Panc1 (cell line): ENCODE measurements around the gene SLC25A24. TPM values are rescaled to one million over a fixed set of nuclear protein-coding genes. Genes with fewer than 3 reads are reported as not detected.

Experiments
- ATAC-seq: fragments of 200-7000 bp; cut with Tn5 transposase; 2 replicates; pipeline ENCODE4 v1.9.1; 2020; ENCODE audit warnings: mild to moderate bottlenecking, moderate library complexity
- BruUV-seq: library from RNA; stranded (reverse); fragments of 400-500 nt; replicated peaks from 2 replicates; lab custom pipeline; 2021; lab: Mats Ljungman, UMichigan
- CTCF ChIA-PET: fragments of 300-600 bp; sonication (Branson Sonifier 250); formaldehyde crosslinking; loops from one replicate; lab custom pipeline; 2022; ENCODE audit warnings: antibody characterized with exemption; lab: Charles Lee
- POLR2A ChIA-PET: fragments of 300-600 bp; sonication (Branson Sonifier 250); formaldehyde crosslinking; loops from one replicate; lab custom pipeline; 2022; ENCODE audit warnings: antibody characterized with exemption; lab: Charles Lee
- DNase-seq: peaks from one replicate; pipeline ENCODE4 v3.0.0-alpha.2; 2010; ENCODE audit warnings: low read depth, low spot score
- H3K27ac ChIP-seq: 2 replicates; pipeline ENCODE4 v1.5.1; 2011; ENCODE audit warnings: mild to moderate bottlenecking, low read length, inconsistent platforms
- H3K27me3 ChIP-seq: fragments of 200-500 bp; sonication (Bioruptor generic); 2 replicates; pipeline ENCODE4 v1.6.0; 2014; ENCODE audit warnings: low read length, inconsistent platforms; ENCODE audit not compliant: control insufficient read depth, insufficient read depth
- H3K36me3 ChIP-seq: fragments of 200-500 bp; sonication (Bioruptor generic); 2 replicates; pipeline ENCODE4 v1.5.1; 2014; ENCODE audit warnings: inconsistent platforms, mild to moderate bottlenecking, low read length, moderate library complexity; ENCODE audit not compliant: control insufficient read depth, insufficient read depth
- H3K4me1 ChIP-seq: 2 replicates; pipeline ENCODE4 v1.5.1; 2011; ENCODE audit warnings: inconsistent platforms, mild to moderate bottlenecking, low read length, moderate library complexity; ENCODE audit not compliant: control insufficient read depth, insufficient read depth
- H3K4me3 ChIP-seq, 2 experiments: 2 replicates each; pipeline ENCODE4 v1.5.1; 2011 to 2012; ENCODE audit warnings: low read depth in 2 of 2, low read length in 2 of 2, mild to moderate bottlenecking in 2 of 2, inconsistent platforms in 1 of 2, moderate library complexity in 1 of 2
- H3K9me3 ChIP-seq: fragments of 200-500 bp; sonication (Bioruptor generic); 2 replicates; pipeline ENCODE4 v1.5.1; 2014; ENCODE audit warnings: low read depth, mild to moderate bottlenecking, inconsistent platforms, low read length, moderate library complexity; ENCODE audit not compliant: control insufficient read depth, insufficient read depth
- POLR2AphosphoS5 ChIP-seq: IDR thresholded peaks from 2 replicates; pipeline ENCODE4 v1.6.1; 2012; ENCODE audit warnings: mild to moderate bottlenecking, low read depth, low read length, moderate library complexity
- REST ChIP-seq, 2 experiments: IDR thresholded peaks; 2 replicates each; pipeline ENCODE4 v1.6.1; 2011 to 2012; ENCODE audit warnings: low read depth in 2 of 2, control low read depth in 1 of 2, low read length in 1 of 2, mild to moderate bottlenecking in 1 of 2, moderate library complexity in 1 of 2; ENCODE audit not compliant: insufficient read depth in 1 of 2
- SIN3A ChIP-seq: IDR thresholded peaks from 2 replicates; pipeline ENCODE4 v1.6.1; 2012; ENCODE audit warnings: low read depth, mild to moderate bottlenecking, low read length, moderate library complexity, borderline replicate concordance; ENCODE audit not compliant: insufficient read depth
- TCF7L2 ChIP-seq: IDR thresholded peaks from 2 replicates; pipeline ENCODE4 v1.6.1; 2011; ENCODE audit warnings: mild to moderate bottlenecking, low read depth, low read length, inconsistent platforms
- in situ Hi-C: cut with HindIII; loops from 2 replicates; pipeline ENCODE4 v1.10.0; 2016; ENCODE audit warnings: low sequenced_read_pairs, low pct_unique_long_range_greater_than_20kb
- intact Hi-C: fragments of 100-400 bp; cut with micrococcal nuclease; formaldehyde crosslinking; loops from one replicate; pipeline ENCODE4 v1.10.0; 2022; ENCODE audit not compliant: unreplicated experiment
- total RNA-seq: library from RNA; stranded (reverse); gene quantifications from one replicate; pipeline ENCODE4 v1.2.1, GENCODE V29; 2021; ENCODE audit not compliant: unreplicated experiment
- TF ChIP-seq, protein P1 (sequence below): fragments of 450-650 bp; IDR thresholded peaks from 2 replicates; pipeline ENCODE4 v1.5.1; 2017; ENCODE audit warnings: mild to moderate bottlenecking

Gene SLC25A24
- total RNA-seq, 1 experiment from 2014 or later: 31.8 TPM

DNA sequence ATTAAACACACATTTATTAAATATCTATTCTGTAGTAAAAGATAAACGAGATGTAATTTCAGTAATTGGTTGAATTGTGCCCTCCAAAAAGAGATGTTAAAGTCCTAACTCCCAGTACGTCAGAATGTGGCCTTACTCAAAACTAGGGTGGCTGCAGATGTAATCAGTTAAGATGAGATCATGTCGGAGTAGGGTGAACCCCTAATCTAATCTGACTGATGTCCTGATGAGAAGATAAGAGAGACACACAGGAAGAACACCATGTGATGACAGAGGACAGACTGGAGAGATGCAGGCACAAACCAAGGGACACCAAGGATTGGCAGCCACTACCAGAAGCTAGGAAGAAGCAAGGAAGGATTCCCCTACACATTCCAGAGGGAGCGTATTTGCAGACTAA is 104.1 kb downstream of the SLC25A24 start:
- ChIA-PET CTCF (no interaction called here), POLR2A (no interaction called here)
- no peak for DNase-seq
- in situ Hi-C loops: no loop called here
- H3K4me3 ChIP-seq: no peak overlapping the region
- H3K27ac ChIP-seq: no peak overlapping the region
- no peaks in the 10 kb centered on the region for H3K4me1 ChIP-seq
- no peaks in the 10 kb centered on the region for H3K27me3 ChIP-seq
- no TSS peak for BruUV-seq
- H3K9me3 ChIP-seq: no peaks in the 10 kb centered on the region
- H3K36me3 ChIP-seq: no peaks in the 10 kb centered on the region
- TF ChIP-seq SIN3A (no peak), REST (IDR thresholded peaks at IDR 0.05; ENCODE audit: insufficient read depth in 1 of 2, low read depth in 2 of 2, low read length in 1 of 2) (no peak), POLR2AphosphoS5 (no peak), TCF7L2 (no peak)
- TF ChIP-seq, protein P1, sequence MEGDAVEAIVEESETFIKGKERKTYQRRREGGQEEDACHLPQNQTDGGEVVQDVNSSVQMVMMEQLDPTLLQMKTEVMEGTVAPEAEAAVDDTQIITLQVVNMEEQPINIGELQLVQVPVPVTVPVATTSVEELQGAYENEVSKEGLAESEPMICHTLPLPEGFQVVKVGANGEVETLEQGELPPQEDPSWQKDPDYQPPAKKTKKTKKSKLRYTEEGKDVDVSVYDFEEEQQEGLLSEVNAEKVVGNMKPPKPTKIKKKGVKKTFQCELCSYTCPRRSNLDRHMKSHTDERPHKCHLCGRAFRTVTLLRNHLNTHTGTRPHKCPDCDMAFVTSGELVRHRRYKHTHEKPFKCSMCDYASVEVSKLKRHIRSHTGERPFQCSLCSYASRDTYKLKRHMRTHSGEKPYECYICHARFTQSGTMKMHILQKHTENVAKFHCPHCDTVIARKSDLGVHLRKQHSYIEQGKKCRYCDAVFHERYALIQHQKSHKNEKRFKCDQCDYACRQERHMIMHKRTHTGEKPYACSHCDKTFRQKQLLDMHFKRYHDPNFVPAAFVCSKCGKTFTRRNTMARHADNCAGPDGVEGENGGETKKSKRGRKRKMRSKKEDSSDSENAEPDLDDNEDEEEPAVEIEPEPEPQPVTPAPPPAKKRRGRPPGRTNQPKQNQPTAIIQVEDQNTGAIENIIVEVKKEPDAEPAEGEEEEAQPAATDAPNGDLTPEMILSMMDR: no peak
- intact Hi-C loops: no loop called here
- no peak for ATAC-seq

DNA sequence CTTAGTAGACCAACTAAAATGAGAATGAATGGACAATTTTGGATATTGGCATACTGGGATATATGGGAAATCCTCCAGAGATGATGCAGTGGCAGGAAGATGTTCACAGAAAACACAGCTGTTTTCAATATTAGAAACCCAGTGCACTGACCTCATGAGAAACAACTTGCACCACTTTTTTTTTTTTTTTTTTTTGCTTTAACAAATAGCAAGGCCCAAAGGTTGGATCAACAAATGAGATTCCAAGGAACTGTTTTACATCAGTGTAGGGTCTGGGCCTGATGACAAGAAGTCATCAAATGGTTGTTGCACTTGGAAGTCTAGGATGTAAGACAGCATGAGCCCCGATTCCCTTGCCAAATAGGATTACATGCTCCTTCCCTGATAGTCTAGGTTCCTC is 110.7 kb downstream of the SLC25A24 start:
- TF ChIP-seq REST (IDR thresholded peaks at IDR 0.05; ENCODE audit: insufficient read depth in 1 of 2, low read depth in 2 of 2, low read length in 1 of 2) (no peak), TCF7L2 (no peak)
- TF ChIP-seq, protein P1: no peak
- ATAC-seq: no peak
- no peak for DNase-seq
- intact Hi-C loops (no loop called here), in situ Hi-C loops (no loop called here)
- H3K4me1 ChIP-seq: no peaks in the 10 kb centered on the region
- no peaks in the 10 kb centered on the region for H3K9me3 ChIP-seq
- POLR2A ChIA-PET: no interaction called here
- H3K36me3 ChIP-seq: no peaks in the 10 kb centered on the region
- no TSS peak for BruUV-seq
- H3K27ac ChIP-seq: no peak overlapping the region
- no peaks in the 10 kb centered on the region for H3K27me3 ChIP-seq
- CTCF ChIA-PET: no interaction called here
- H3K4me3 ChIP-seq: no peak overlapping the region
